AG09309 (cell line): Measurements from ENCODE around the gene COL9A2.
"Not testable (repeated sequence)": the region's sequence is repeated elsewhere in the genome, so short reads cannot be mapped to it uniquely, and the experiment has no call there.

ENCODE experiments used
- DNase-seq: peaks from one replicate; pipeline ENCODE4 v3.0.0-alpha.2; 2010; ENCODE audit warnings: low read depth
- H3K4me3 ChIP-seq: 2 replicates; pipeline ENCODE4 v1.5.1; 2011; ENCODE audit warnings: mild to moderate bottlenecking, low read depth, low read length, moderate library complexity; ENCODE audit not compliant: control insufficient read depth
- CTCF ChIP-seq: IDR thresholded peaks from 2 replicates; pipeline ENCODE4 v1.5.1; 2011; ENCODE audit warnings: mild to moderate bottlenecking, low read depth, low read length, inconsistent platforms; ENCODE audit not compliant: insufficient read depth, control insufficient read depth; ENCODE audit errors: missing control alignments

The COL9A2 gene

GRCh38 chr1:40341491-40342380, 24.6 kb upstream of the COL9A2 start:
- DNase-seq: no peak
- no peak overlapping the region for H3K4me3 ChIP-seq
- no peak for TF ChIP-seq CTCF

- no peak overlapping the region for H3K4me3 ChIP-seq
- DNase-seq: no peak
- TF ChIP-seq CTCF: no peak
Measured at GRCh38 chr1:40339420-40340323, 22.6 kb upstream of the COL9A2 start.

GRCh38 chr1:40338745-40339419, 21.8 kb upstream of the COL9A2 start:
- DNase-seq: no peak
- TF ChIP-seq CTCF: peak; percentile 99
- no peak overlapping the region for H3K4me3 ChIP-seq

- H3K4me3 ChIP-seq: no peak overlapping the region
- DNase-seq: no peak
- no peak for TF ChIP-seq CTCF
Measured at GRCh38 chr1:40337443-40337842, 20.4 kb upstream of the COL9A2 start.

- no peak for DNase-seq
- TF ChIP-seq CTCF: no peak
- no peak overlapping the region for H3K4me3 ChIP-seq
Measured at GRCh38 chr1:40332695-40333094, 15.6 kb upstream of the COL9A2 start.

- H3K4me3 ChIP-seq, DNase-seq: not testable (repeated sequence)
Measured at GRCh38 chr1:40331403-40331802, 14.3 kb upstream of the COL9A2 start.
